ENCODE data around the gene HDAC4. TPM values are rescaled to one million over a fixed set of nuclear protein-coding genes. Genes with fewer than 3 reads are reported as not detected.

Gene HDAC4
- total and polyA plus RNA-seq, 4 donors: 2.9 to 37.2 (median 4.4) TPM

DNA sequence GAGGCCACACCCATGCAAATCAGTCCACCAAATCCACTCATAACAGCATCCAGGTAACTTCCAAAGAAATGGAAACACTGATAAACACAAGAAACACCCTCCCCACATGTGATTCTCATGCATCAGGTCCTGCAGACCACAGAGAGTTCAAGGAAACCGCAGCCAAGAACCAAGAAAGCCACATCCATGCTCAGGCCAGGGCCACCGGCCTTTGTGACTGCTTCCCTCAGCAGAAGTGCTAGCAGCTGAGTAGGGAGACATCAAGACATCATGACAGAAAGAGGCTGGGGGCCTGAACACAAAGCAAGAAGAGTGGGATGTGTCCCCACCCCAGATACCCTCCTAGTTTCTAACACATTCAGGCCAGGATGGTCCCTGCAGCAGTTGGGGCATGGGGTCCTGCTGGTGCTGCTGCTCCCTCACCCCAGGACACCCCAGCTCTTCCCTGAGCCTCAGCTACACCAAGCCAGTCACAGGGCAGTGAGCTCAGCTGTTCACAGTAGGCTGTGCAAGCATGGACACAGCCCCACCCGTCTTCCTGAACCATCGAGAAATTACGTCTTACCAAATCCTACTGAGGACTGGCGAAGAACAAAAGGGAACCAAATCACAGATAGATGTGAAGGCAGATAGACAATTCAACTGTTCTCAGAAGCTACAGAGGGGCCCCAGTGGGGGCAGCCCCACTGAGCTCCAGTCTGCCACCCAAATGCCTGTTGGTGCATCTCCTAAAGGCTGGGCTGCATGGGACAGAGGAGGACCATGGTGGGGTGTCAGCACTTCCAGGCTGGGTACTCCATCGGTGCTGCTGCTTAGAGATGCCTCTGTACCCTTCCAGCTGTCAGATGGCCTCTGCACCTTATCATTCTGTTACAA, 60.9 kb downstream of the HDAC4 start:
- H3K4me3 ChIP-seq (ENCODE audit: low read depth in 1 of 3, low read length in 3 of 3): no peak overlapping the region
- no peak overlapping the region for H3K27ac ChIP-seq (ENCODE audit: low read depth in 1 of 2, low read length in 2 of 2)
- no peaks in the 10 kb centered on the region for H3K36me3 ChIP-seq (ENCODE audit: control insufficient read depth in 4 of 4, insufficient read depth in 3 of 4, low read depth in 1 of 4, low read length in 3 of 4)
- TF ChIP-seq HNF4A (conservative IDR thresholded peaks at IDR 0.05) (no peak), EGR1 (IDR thresholded peaks at IDR 0.05; ENCODE audit: low read depth in 2 of 2) (no peak), JUND (IDR thresholded peaks at IDR 0.05) (no peak)
- TF ChIP-seq, protein P1, sequence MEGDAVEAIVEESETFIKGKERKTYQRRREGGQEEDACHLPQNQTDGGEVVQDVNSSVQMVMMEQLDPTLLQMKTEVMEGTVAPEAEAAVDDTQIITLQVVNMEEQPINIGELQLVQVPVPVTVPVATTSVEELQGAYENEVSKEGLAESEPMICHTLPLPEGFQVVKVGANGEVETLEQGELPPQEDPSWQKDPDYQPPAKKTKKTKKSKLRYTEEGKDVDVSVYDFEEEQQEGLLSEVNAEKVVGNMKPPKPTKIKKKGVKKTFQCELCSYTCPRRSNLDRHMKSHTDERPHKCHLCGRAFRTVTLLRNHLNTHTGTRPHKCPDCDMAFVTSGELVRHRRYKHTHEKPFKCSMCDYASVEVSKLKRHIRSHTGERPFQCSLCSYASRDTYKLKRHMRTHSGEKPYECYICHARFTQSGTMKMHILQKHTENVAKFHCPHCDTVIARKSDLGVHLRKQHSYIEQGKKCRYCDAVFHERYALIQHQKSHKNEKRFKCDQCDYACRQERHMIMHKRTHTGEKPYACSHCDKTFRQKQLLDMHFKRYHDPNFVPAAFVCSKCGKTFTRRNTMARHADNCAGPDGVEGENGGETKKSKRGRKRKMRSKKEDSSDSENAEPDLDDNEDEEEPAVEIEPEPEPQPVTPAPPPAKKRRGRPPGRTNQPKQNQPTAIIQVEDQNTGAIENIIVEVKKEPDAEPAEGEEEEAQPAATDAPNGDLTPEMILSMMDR (IDR thresholded peaks at IDR 0.05; ENCODE audit: low read depth, low read length, missing input control): no peak
- no peak for DNase-seq (ENCODE audit: low spot score)
- no peaks in the 10 kb centered on the region for H3K9me3 ChIP-seq (ENCODE audit: control insufficient read depth in 4 of 4, low read length in 3 of 4)
- H3K4me1 ChIP-seq (ENCODE audit: control insufficient read depth in 4 of 4, insufficient read depth in 4 of 4, low read length in 3 of 4): peaks cover 2 to 14% (median 12%) of the 10 kb centered on the region in 4 donors
- 91% methylated on average over 7 of the region's 7 CpGs for WGBS
- no peak overlapping the region for H3K9ac ChIP-seq (ENCODE audit: low read depth in 1 of 2, low read length in 2 of 2)
- H3K27me3 ChIP-seq (ENCODE audit: control insufficient read depth in 4 of 4, insufficient read depth in 4 of 4, low read length in 3 of 4): no peaks in the 10 kb centered on the region

DNA sequence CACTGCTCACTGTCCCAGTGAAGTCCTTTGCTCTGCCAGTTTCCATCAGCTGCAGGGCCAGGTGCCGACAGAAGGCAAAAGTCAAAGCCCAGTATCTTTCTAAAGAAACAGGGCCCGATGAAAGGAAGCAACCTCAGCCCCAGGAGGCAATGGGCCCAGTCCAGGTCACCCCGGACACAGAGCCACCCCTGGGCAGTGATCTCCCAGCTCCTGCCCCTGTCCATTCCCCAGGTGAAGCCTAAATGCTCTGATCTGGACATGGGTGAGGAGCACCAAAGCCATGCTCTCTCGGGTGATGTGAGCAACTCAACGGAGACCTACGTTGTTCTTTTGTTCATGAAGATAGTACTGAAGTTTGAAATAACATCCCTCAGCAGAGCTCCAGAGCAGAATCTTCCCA, 61.6 kb downstream of the HDAC4 start:
- Histone ChIP-seq H3K36me3 (ENCODE audit: control insufficient read depth in 4 of 4, insufficient read depth in 3 of 4, low read depth in 1 of 4, low read length in 3 of 4) (no peaks in the 10 kb centered on the region), H3K4me3 (ENCODE audit: low read depth in 1 of 3, low read length in 3 of 3) (no peak overlapping the region), H3K27me3 (ENCODE audit: control insufficient read depth in 4 of 4, insufficient read depth in 4 of 4, low read length in 3 of 4) (no peaks in the 10 kb centered on the region), H3K9me3 (ENCODE audit: control insufficient read depth in 4 of 4, low read length in 3 of 4) (no peaks in the 10 kb centered on the region), H3K4me1 (ENCODE audit: control insufficient read depth in 4 of 4, insufficient read depth in 4 of 4, low read length in 3 of 4) (peaks cover 2 to 14% (median 12%) of the 10 kb centered on the region in 4 donors), H3K9ac (ENCODE audit: low read depth in 1 of 2, low read length in 2 of 2) (no peak overlapping the region), H3K27ac (ENCODE audit: low read depth in 1 of 2, low read length in 2 of 2) (no peak overlapping the region)
- TF ChIP-seq YY1 (IDR thresholded peaks at IDR 0.05) (no peak), GABPA (IDR thresholded peaks at IDR 0.05 in 1 of 2, conservative IDR thresholded peaks at IDR 0.05 in 1 of 2) (no peak), NR2F2 (IDR thresholded peaks at IDR 0.05) (no peak), SP1 (IDR thresholded peaks at IDR 0.05) (no peak), HNF4G (IDR thresholded peaks at IDR 0.05) (no peak)
- WGBS: 86% methylated on average over 6 of the region's 6 CpGs
- no peak for DNase-seq (ENCODE audit: low spot score)

DNA sequence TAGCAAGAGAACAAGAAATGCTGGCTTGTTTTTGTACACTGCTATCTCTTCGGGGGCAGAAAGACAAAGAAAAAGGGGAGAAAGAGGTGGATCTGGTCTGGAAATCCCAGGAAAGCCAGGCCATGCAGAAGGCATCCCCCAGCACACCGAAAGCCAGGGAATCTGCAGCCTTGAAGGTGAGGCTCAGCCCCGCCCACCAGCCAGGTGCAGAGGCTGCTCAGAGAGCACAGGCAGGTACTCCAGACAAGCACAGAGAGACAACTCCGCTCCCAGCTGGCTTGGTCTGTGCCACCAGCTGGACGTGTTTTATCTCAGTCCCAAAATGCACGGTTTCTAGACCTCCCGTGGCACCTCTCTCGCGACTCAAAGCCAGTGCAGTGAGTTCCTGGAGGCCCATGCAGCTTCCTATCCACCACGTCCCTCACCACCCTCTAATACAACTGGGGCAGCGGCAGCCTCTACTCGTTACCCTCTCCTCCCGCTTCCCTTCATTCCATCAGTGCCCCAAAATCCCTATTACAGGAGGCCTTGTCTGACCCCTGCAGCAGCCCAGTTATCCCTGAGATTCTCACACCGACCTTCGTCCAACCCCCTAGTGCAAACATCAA, 62.8 kb downstream of the HDAC4 start:
- no peaks in the 10 kb centered on the region for H3K36me3 ChIP-seq (ENCODE audit: control insufficient read depth in 4 of 4, insufficient read depth in 3 of 4, low read depth in 1 of 4, low read length in 3 of 4)
- no peak overlapping the region for H3K4me3 ChIP-seq (ENCODE audit: low read depth in 1 of 3, low read length in 3 of 3)
- WGBS: 64% methylated on average over 15 of the region's 15 CpGs
- peaks cover 2 to 14% (median 12%) of the 10 kb centered on the region in 4 donors for H3K4me1 ChIP-seq (ENCODE audit: control insufficient read depth in 4 of 4, insufficient read depth in 4 of 4, low read length in 3 of 4)
- peak overlapping the region in 1 of 2 donors; percentile 13 for H3K27ac ChIP-seq (ENCODE audit: low read depth in 1 of 2, low read length in 2 of 2)
- H3K9ac ChIP-seq (ENCODE audit: low read depth in 1 of 2, low read length in 2 of 2): no peak overlapping the region
- no peaks in the 10 kb centered on the region for H3K27me3 ChIP-seq (ENCODE audit: control insufficient read depth in 4 of 4, insufficient read depth in 4 of 4, low read length in 3 of 4)
- no peaks in the 10 kb centered on the region for H3K9me3 ChIP-seq (ENCODE audit: control insufficient read depth in 4 of 4, low read length in 3 of 4)
- no peak for DNase-seq (ENCODE audit: low spot score)
- TF ChIP-seq RXRA (IDR thresholded peaks at IDR 0.05) (no peak), SP1 (IDR thresholded peaks at IDR 0.05) (no peak), RAD21 (IDR thresholded peaks at IDR 0.05) (no peak), YY1 (IDR thresholded peaks at IDR 0.05) (no peak), GABPA (IDR thresholded peaks at IDR 0.05 in 1 of 2, conservative IDR thresholded peaks at IDR 0.05 in 1 of 2) (no peak), FOXA1 (IDR thresholded peaks at IDR 0.05) (no peak), HNF4A (conservative IDR thresholded peaks at IDR 0.05) (no peak), JUND (IDR thresholded peaks at IDR 0.05) (no peak), HNF4G (IDR thresholded peaks at IDR 0.05) (no peak), FOXA2 (IDR thresholded peaks at IDR 0.05) (no peak), NR2F2 (IDR thresholded peaks at IDR 0.05) (no peak), EGR1 (IDR thresholded peaks at IDR 0.05; ENCODE audit: low read depth in 2 of 2) (no peak), TAF1 (conservative IDR thresholded peaks at IDR 0.05) (no peak)
- TF ChIP-seq, protein P1 (IDR thresholded peaks at IDR 0.05; ENCODE audit: low read depth, low read length, missing input control): no peak
- TF ChIP-seq, protein P2, sequence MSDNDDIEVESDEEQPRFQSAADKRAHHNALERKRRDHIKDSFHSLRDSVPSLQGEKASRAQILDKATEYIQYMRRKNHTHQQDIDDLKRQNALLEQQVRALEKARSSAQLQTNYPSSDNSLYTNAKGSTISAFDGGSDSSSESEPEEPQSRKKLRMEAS (IDR thresholded peaks at IDR 0.05): no peak
- TF ChIP-seq, protein P3, sequence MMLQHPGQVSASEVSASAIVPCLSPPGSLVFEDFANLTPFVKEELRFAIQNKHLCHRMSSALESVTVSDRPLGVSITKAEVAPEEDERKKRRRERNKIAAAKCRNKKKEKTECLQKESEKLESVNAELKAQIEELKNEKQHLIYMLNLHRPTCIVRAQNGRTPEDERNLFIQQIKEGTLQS (IDR thresholded peaks at IDR 0.05): no peak
- TF ChIP-seq, protein P4, sequence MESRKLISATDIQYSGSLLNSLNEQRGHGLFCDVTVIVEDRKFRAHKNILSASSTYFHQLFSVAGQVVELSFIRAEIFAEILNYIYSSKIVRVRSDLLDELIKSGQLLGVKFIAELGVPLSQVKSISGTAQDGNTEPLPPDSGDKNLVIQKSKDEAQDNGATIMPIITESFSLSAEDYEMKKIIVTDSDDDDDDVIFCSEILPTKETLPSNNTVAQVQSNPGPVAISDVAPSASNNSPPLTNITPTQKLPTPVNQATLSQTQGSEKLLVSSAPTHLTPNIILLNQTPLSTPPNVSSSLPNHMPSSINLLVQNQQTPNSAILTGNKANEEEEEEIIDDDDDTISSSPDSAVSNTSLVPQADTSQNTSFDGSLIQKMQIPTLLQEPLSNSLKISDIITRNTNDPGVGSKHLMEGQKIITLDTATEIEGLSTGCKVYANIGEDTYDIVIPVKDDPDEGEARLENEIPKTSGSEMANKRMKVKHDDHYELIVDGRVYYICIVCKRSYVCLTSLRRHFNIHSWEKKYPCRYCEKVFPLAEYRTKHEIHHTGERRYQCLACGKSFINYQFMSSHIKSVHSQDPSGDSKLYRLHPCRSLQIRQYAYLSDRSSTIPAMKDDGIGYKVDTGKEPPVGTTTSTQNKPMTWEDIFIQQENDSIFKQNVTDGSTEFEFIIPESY (IDR thresholded peaks at IDR 0.05): no peak
